Lung (tissue), 12 donors: Measurements from ENCODE around the gene ARL13B. TPM values are rescaled to one million over a fixed set of nuclear protein-coding genes. Genes with fewer than 3 reads are reported as not detected.
A peak's percentile ranks its signal among the peaks of the same experiment; 100 is the strongest.
"Not testable (repeated sequence)": the region's sequence is repeated elsewhere in the genome, so short reads cannot be mapped to it uniquely, and the experiment has no call there.

Source experiments
- ATAC-seq: fragments of 200-7000 bp; cut with Tn5 transposase; one replicate; pipeline ENCODE4 v1.9.1; 2020; ENCODE audit warnings: moderate number of reproducible peaks; ENCODE audit not compliant: insufficient read depth, low FRiP score
- DNase-seq, 3 donors: peaks; one replicate each; pipeline ENCODE4 v3.0.0-alpha.2; 2013 to 2017
- H3K27ac ChIP-seq, 2 donors: one replicate each; pipeline ENCODE4 v1.5.1; 2013; ENCODE audit warnings: mild to moderate bottlenecking in 2 of 2, moderate library complexity in 2 of 2, control low read depth in 1 of 2, inconsistent platforms in 1 of 2, low read depth in 1 of 2, low read length in 1 of 2
- H3K27me3 ChIP-seq, 3 donors: one replicate each; pipeline ENCODE4 v1.5.1; 2013; ENCODE audit warnings: low read length in 2 of 3; ENCODE audit not compliant: control insufficient read depth in 3 of 3, insufficient read depth in 3 of 3
- H3K36me3 ChIP-seq, 4 donors: one replicate each; pipeline ENCODE4 v1.5.1; 2013; ENCODE audit warnings: low read length in 4 of 4, mild to moderate bottlenecking in 1 of 4, moderate library complexity in 1 of 4; ENCODE audit not compliant: control insufficient read depth in 4 of 4, insufficient read depth in 4 of 4
- H3K4me1 ChIP-seq, 5 donors: one replicate each; pipeline ENCODE4 v1.5.1; 2013; ENCODE audit warnings: low read length in 5 of 5, mild to moderate bottlenecking in 2 of 5, moderate library complexity in 1 of 5; ENCODE audit not compliant: control insufficient read depth in 5 of 5, insufficient read depth in 5 of 5
- H3K4me3 ChIP-seq: one replicate; pipeline ENCODE4 v1.5.1; 2013; ENCODE audit warnings: mild to moderate bottlenecking, control low read depth, moderate library complexity
- H3K9ac ChIP-seq, 2 donors: one replicate each; pipeline ENCODE4 v1.5.1; 2013; ENCODE audit warnings: low read length in 2 of 2, control low read depth in 1 of 2; ENCODE audit not compliant: insufficient read depth in 1 of 2
- H3K9me3 ChIP-seq, 4 donors: one replicate each; pipeline ENCODE4 v1.5.1; 2013; ENCODE audit warnings: low read length in 3 of 4, mild to moderate bottlenecking in 1 of 4, moderate library complexity in 1 of 4; ENCODE audit not compliant: control insufficient read depth in 4 of 4, insufficient read depth in 3 of 4
- CTCF ChIP-seq: IDR thresholded peaks from 2 replicates; pipeline ENCODE4 v1.5.1; 2012; ENCODE audit warnings: mild to moderate bottlenecking; ENCODE audit errors: control extremely low read depth, extremely low read depth
- WGBS, 2 donors: extraction: QIAGEN DNeasy Blood & Tissue Kit; methylation state at CpG; one replicate each; pipeline ENCODE4 v1.1.7; 2013; 5-methylcytosine and 5-hydroxymethylcytosine counted together
- polyA plus RNA-seq, 2 donors: library from polyadenylated mRNA; stranded (reverse); fragments of 200-250 nt; gene quantifications; one replicate each; pipeline ENCODE4 v1.2.1, GENCODE V29; 2013
- total RNA-seq, 2 donors: library from RNA; depleted of rRNA in 1 of 2; stranded (reverse); fragments of >200 nt in 1 of 2; gene quantifications; one replicate each; pipeline ENCODE4 v1.2.1, GENCODE V29; 2014 to 2021
- donor health status: control.
- donor health status: control.
- donor health status: Bipolar disorder and iron deficiency.
- donor health status: healthy.
- donor health status: DM: yes; HTN: yes; CAD: no.

ARL13B gene
- total and polyA plus RNA-seq, 4 donors = 8.4 to 19.6 (median 13.2) TPM

- peak in 2 of 3 donors; percentile 68 to 86 for DNase-seq
- no peak within 1 kb of the TSS for H3K4me3 ChIP-seq
Observed at GRCh38 chr3:94028093-94028837, 48.3 kb downstream of the ARL13B start, which contains the start of gene STX19. TSS of gene STX19 (minus strand) at chr3:94028597. CDS start at chr3:94015269, 13,328 bp downstream.

GRCh38 chr3:94036909-94037507 lies 57.1 kb downstream of the ARL13B start:
- Histone ChIP-seq H3K4me3 (no peak overlapping the region), H3K36me3 (peaks cover 2 to 5% (median 4%) of the 10 kb centered on the region in 4 donors), H3K9me3 (no peaks in the 10 kb centered on the region), H3K4me1 (no peaks in the 10 kb centered on the region), H3K27me3 (no peaks in the 10 kb centered on the region), H3K27ac (no peak overlapping the region), H3K9ac (no peak overlapping the region)
- peak; percentile 7 for TF ChIP-seq CTCF
- ATAC-seq (no peak), DNase-seq (no peak)
- 80 to 83% methylated on average over 3 of the region's 3 CpGs for WGBS, 2 donors

More at GRCh38 chr3:94028093-94028837, 48.3 kb downstream of the ARL13B start, which contains the start of gene STX19:
- WGBS, 2 donors = 56 to 78% methylated on average over 8 of the region's 8 CpGs
- Histone ChIP-seq H3K36me3 (no peaks in the 10 kb centered on the region), H3K9ac (peak within 1 kb of the TSS in 1 of 2 donors; percentile 35), H3K27ac (no peak within 1 kb of the TSS), H3K4me1 (no peaks in the 10 kb centered on the region), H3K9me3 (no peaks in the 10 kb centered on the region), H3K27me3 (no peaks in the 10 kb centered on the region)
- no peak for TF ChIP-seq CTCF
- no peak for ATAC-seq

GRCh38 chr3:94043285-94043684 lies 63.3 kb downstream of the ARL13B start:
- DNase-seq (no peak), ATAC-seq (no peak)
- H3K9ac ChIP-seq = no peak overlapping the region
- no peak overlapping the region for H3K27ac ChIP-seq
- no peak for TF ChIP-seq CTCF
- peaks cover 0 to 9% (median 0%) of the 10 kb centered on the region in 4 donors for H3K9me3 ChIP-seq
- H3K36me3 ChIP-seq = peaks cover 0 to 13% (median 1%) of the 10 kb centered on the region in 4 donors
- 94 to 95% methylated on average over 1 of the region's 1 CpG for WGBS, 2 donors
- H3K4me3 ChIP-seq = no peak overlapping the region
- H3K27me3 ChIP-seq = no peaks in the 10 kb centered on the region
- H3K4me1 ChIP-seq = no peaks in the 10 kb centered on the region

GRCh38 chr3:94044100-94044936 lies 64.4 kb downstream of the ARL13B start:
- not testable (repeated sequence) for ATAC-seq, H3K4me1 ChIP-seq, DNase-seq, H3K4me3 ChIP-seq, H3K27ac ChIP-seq, H3K9me3 ChIP-seq, H3K9ac ChIP-seq, H3K27me3 ChIP-seq
- H3K36me3 ChIP-seq = peaks cover 0 to 13% (median 1%) of the 10 kb centered on the region in 4 donors
- 97 to 98% methylated on average over 61 of the region's 61 CpGs for WGBS, 2 donors
